IPS DF 19.7 (cell line): Measurements from ENCODE around the gene TCEA2.

ENCODE experiments used
- DNase-seq: peaks from one replicate; pipeline ENCODE4 v3.0.0-alpha.2; 2013; ENCODE audit warnings: low read depth, low spot score

The TCEA2 gene

GRCh38 chr20:64092258-64093012, 29.4 kb downstream of the TCEA2 start:
- no peak for DNase-seq

GRCh38 chr20:64093013-64093503, 30.1 kb downstream of the TCEA2 start:
- no peak for DNase-seq

DNA sequence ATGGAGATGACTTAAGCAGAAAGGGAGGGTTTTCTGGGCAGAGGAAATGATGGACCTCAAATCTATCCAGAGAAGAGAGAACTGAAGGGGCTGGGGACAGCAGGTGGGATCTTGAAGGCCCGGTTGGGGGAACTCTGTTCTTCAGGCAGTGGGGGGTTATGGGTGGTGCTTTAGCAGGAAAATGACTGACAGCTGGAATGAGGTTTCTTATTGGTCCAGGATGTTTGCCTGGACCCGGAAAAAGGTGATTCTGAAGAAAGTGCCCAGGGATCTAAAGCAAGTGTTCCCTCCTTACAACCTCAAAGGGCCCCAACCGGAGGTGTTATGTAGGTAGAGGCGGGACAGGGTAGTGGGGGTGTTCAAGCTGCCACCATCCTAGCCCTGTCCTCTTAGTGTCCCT, 32.5 kb downstream of the TCEA2 start:
- DNase-seq = no peak

GRCh38 chr20:64095927-64096326, 32.9 kb downstream of the TCEA2 start:
- no peak for DNase-seq

DNA sequence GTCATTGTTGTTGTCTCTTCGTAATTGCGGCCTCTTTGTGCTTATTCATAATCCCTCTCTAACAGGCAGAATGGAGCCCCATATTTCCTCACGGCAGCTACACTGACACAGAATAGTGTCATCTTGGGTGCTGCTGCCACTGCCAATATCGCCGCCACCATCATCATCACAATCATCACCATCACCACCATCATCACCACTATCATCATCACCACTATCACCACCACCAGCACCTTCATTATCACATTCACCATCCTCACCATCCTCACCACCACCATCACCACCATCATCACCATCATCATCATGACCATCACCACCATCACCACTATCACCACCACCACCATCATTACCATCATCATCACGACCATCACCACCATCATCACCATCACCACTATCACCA, 33.5 kb downstream of the TCEA2 start:
- DNase-seq = no peak

GRCh38 chr20:64098471-64099013, 35.5 kb downstream of the TCEA2 start:
- no peak for DNase-seq

DNA sequence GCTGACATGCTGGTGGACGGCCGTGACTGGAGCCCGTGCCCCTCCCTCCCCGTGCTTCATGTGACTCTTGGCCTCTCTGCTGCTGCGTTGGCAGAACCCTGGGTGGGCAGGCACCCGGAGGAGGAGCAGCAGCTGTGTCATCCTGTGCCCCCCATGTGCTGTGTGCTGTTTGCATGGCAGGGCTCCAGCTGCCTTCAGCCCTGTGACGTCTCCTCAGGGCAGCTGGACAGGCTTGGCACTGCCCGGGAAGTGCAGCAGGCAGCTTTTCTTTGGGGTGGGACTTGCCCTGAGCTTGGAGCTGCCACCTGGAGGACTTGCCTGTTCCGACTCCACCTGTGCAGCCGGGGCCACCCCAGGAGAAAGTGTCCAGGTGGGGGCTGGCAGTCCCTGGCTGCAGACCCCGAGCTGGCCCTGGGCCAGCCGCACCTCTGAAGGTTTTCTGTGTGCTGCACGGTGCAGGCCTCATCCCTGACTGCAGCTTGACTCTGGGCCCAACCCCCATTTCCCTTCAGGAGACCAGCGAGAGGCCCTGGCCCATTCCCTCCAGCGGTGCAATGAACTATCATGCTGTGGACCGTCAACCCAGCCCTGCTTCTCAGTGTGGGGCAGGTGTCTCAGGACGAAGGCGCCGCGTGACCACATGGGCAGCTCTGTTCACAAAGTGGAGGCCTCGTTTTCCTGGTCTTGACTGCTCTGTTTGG, 36.2 kb downstream of the TCEA2 start:
- DNase-seq = no peak

DNA sequence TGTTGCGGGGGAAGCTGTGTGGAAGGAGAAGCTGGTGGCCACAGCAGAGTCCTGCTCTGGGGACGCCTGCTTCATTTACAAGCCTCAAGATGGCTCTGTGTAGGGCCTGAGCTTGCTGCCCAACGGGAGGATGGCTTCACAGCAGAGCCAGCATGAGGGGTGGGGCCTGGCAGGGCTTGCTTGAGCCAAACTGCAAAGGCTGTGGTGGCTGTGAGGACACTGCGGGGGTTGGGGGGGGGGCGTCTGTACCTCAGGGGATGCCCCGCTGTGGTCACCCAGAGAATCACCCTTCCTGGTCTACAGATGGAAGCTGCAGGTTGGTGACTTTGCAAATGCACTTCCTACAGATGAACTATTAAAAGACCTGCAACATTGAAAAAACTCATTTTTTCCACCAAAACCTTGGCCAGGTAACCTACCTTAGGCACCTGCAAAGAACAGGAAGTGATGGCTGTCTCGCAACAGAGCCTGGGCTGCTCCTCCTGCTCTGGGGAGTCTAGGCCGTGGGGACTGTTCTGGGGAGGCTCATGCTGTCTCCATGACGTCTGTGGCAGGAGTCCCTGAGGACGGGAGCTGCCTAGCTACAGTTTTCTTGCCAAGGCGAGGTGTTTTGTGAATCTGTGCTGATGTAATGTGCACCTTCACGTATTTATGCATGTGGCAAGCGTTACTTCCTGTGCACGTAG, 37.0 kb downstream of the TCEA2 start:
- DNase-seq = no peak

GRCh38 chr20:64100566-64100888, 37.5 kb downstream of the TCEA2 start:
- no peak for DNase-seq

DNA sequence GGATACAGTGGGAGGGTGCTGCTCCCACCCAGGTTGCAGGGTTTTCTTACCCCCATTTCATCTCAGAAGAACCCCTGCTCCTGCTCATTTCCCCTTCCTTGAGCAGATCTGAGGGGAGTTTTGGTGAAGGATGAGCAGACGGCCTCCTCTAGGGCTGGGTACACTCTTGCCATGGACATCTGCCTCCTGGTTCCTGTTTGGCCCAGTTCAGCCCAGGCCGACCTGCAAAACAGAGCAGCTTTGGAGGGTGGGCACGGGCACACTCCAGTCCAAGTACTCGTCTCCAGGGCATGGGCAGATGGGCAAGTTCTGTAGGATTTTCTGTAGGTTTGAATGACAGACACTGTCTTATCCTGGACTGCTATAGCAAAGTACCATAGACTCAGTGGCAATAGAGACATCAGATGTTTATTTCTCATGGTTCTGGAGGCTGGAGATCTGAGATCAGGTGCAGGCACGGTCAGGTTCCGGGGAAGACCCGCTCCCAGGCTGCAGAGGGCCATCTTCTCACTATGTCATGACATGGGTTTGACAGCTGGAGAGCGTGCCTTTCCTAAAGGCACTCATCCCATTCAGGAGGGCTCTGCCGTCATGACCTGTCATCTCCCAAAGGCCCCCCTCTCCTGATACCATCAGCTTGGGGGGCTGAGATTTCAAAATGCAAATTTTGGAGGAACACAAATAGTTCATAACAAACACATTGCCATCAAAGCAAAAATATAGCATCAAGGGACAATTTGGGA, 38.1 kb downstream of the TCEA2 start:
- no peak for DNase-seq

GRCh38 chr20:64101731-64102621, 39.0 kb downstream of the TCEA2 start:
- DNase-seq = no peak

- DNase-seq = no peak
These were observed 39.8 kb downstream of the TCEA2 start for GRCh38 chr20:64102647-64103354.

DNA sequence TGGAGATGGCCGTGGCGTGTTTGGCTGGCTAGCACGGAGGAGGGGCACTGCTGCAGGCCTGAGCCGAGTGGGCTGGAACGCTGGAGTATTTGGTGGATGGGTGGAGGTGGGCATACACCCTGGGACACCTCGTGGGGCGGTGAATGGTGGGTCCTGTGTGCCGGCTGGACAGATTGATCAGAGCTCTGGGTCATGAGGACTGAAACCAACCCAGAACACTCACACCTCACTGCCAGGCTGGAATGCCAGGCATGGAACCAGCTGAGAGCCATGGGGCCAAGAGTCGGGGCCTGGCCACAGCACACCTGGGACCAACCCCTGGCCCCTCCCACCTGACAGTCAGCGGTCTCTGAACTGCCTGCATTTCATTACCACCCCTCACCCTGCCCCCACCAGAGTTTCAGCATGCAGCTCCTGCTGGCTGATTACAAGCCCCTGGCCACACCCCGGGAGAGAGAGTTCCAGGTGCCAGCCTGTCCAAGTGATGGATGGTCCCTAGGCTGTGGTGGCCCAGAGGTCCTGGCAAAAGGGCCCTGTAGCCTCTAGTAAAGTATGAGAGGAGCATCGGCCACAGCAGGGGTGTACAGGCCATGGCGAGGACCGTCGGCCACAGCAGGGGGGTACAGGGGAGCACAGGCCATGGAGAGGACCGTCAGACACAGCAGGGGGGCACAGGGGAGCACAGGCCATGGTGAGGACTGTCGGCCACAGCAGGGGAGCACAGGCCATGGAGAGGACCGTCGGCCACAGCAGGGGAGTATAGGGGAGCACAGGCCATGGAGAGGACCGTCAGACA, 41.1 kb downstream of the TCEA2 start:
- DNase-seq = no peak

- DNase-seq = no peak
These were observed 41.9 kb downstream of the TCEA2 start for GRCh38 chr20:64104667-64105451.

DNA sequence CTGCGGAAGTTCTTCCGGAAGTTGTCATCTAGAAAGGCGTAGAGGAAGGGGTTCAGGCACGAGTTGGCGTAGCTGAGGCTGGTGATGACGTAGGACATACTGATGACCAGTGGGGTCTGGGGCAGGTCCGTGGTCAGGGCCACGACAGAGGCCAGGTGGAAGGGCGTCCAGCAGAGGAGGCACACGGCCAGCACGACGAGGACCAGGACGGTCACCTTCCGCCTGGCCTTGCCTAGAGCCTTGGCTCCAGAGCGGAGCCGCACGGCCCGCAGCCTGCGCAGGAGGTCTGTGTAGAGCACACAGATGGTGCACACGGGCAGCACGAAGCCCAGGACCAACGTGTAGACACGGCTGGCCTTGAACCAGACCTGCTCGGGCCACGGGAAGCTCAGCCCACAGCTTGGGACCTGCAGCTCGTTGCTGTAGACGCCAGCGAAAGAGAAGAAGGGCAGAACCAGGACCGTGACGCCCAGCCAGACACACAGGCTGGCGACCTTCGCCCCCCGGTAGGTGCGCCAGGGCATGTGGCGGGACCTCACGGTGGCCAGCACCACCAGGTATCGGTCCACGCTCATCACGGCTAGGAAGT, 42.9 kb downstream of the TCEA2 start:
- DNase-seq = no peak

- DNase-seq = no peak
These were observed 43.5 kb downstream of the TCEA2 start for GRCh38 chr20:64106435-64106961.

DNA sequence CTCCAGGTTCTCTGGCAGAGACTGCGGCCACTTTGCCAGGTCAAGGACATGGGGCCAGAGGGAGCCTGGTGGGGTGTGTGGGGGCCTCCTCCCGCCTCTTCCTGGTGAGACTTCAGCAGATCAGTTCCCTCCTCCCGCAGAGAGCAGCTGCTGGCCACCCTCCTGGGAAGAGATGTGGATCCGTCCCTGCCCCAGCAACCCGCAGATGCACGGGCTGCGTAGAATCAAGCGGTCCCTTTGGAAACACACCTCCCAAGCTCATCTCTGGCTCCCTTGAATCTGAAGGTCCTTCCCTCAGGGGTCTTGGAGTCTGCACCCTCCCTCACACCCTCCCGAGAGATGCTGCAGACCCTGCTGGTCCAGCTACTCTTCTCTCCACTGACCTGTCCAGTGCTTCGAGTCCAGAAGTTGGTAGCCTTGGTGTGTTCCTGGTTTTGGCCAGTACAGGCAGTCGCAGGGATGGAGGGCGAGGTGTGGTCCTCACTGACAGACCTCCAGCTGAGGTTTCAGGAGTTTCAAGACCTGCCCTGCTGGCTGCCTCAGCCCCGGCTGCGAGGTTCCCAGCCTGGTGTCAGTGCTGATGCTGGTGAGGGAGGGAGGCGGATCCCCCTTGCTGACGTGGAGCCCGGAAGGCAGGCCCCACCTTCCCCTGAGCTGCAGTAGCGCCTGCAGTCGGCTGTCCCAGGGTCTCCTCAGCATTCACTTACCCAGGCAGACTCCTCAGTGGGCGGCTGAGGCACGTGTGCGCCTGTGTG, 44.2 kb downstream of the TCEA2 start, which contains the start of gene NPBWR2:
TSS of gene NPBWR2 (minus strand) at position 585 of the 755 bp plus-strand sequence. CDS start 734 bp downstream, outside the sequence.
- no peak for DNase-seq
